Measurements from ENCODE around the gene PPP1CB.

The PPP1CB gene

DNA sequence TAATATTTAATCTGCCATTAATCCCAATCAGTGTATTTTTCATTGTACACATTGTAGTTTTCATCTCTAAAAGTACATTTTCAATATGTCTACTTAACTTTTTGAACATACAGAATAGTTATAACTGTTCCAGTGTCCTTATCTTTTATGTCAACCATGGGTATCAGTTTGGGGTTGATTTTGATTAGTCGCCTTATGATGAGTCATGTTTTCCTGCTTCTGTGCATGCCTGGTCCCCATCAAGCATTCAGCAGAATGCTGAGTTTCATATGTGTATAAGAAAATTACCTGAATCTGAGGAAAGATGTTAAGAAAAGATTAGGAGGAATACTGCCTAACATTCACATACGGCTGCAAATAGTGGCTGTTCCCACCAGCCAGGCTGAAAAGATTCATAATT, 76.8 kb downstream of the PPP1CB start:
- H3K9me3 Mint-ChIP-seq: no peaks in the 10 kb centered on the region
- no peaks in the 10 kb centered on the region for H3K36me3 Mint-ChIP-seq (ENCODE audit: low read depth)
- H3K4me3 Mint-ChIP-seq: no peak overlapping the region
- H3K4me1 Mint-ChIP-seq (ENCODE audit: low read depth): no peaks in the 10 kb centered on the region
- H3K27ac Mint-ChIP-seq: no peak overlapping the region
- no peaks in the 10 kb centered on the region for H3K27me3 Mint-ChIP-seq (ENCODE audit: low read depth)

- no peaks in the 10 kb centered on the region for H3K4me1 Mint-ChIP-seq (ENCODE audit: low read depth)
- H3K27me3 Mint-ChIP-seq (ENCODE audit: low read depth): no peaks in the 10 kb centered on the region
- H3K9me3 Mint-ChIP-seq: no peaks in the 10 kb centered on the region
- H3K4me3 Mint-ChIP-seq: no peak overlapping the region
- H3K27ac Mint-ChIP-seq: no peak overlapping the region
- no peaks in the 10 kb centered on the region for H3K36me3 Mint-ChIP-seq (ENCODE audit: low read depth)
Observed at GRCh38 chr2:28833740-28834470, 82.3 kb downstream of the PPP1CB start.

GRCh38 chr2:28835781-28836180, 84.2 kb downstream of the PPP1CB start:
- H3K27me3 Mint-ChIP-seq (ENCODE audit: low read depth): no peaks in the 10 kb centered on the region
- no peak overlapping the region for H3K4me3 Mint-ChIP-seq
- H3K4me1 Mint-ChIP-seq (ENCODE audit: low read depth): no peaks in the 10 kb centered on the region
- no peaks in the 10 kb centered on the region for H3K36me3 Mint-ChIP-seq (ENCODE audit: low read depth)
- H3K27ac Mint-ChIP-seq: no peak overlapping the region
- H3K9me3 Mint-ChIP-seq: no peaks in the 10 kb centered on the region

- no peaks in the 10 kb centered on the region for H3K4me1 Mint-ChIP-seq (ENCODE audit: low read depth)
- H3K27ac Mint-ChIP-seq: no peak overlapping the region
- H3K4me3 Mint-ChIP-seq: no peak overlapping the region
- H3K9me3 Mint-ChIP-seq: no peaks in the 10 kb centered on the region
- H3K27me3 Mint-ChIP-seq (ENCODE audit: low read depth): no peaks in the 10 kb centered on the region
- no peaks in the 10 kb centered on the region for H3K36me3 Mint-ChIP-seq (ENCODE audit: low read depth)
Observed at GRCh38 chr2:28838971-28839370, 87.3 kb downstream of the PPP1CB start.

DNA sequence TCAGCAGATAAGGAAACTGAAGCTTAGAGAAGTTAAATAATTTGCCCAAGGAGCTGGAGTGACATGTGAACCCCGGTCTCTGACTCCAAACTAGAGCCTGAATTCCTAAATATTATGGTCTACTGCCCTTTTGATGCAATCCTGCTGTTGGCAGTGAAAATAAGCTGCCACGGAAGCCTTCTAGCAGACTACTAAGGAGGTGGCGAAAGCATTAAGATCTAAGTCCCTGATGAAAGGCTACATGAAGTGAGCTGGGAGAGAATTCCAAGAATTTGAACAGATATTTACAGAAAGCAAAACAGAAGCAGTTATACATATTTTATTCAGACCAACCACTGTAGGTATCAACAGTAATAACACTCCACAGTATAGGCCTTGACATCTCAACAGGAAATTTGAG, 90.4 kb downstream of the PPP1CB start:
- Mint-ChIP-seq H3K27me3 (ENCODE audit: low read depth) (no peaks in the 10 kb centered on the region), H3K27ac (no peak overlapping the region), H3K4me1 (ENCODE audit: low read depth) (no peaks in the 10 kb centered on the region), H3K4me3 (no peak overlapping the region), H3K36me3 (ENCODE audit: low read depth) (no peaks in the 10 kb centered on the region), H3K9me3 (no peaks in the 10 kb centered on the region)

Data from T-helper 1 cell treated with Interleukin-12 subunit alpha and Interleukin-12 subunit beta and Interleukin-4 antibody, amounts not matched to agents 30 μg/mL and 1 μg/mL, for 36 hours (primary cell).